22Rv1 (cell line): Measurements from ENCODE around the gene CEP128.

Experiments
- CTCF ChIP-seq: fragments of 450-650 bp; IDR thresholded peaks from 2 replicates; pipeline ENCODE4 v1.5.1; 2017; ENCODE audit warnings: mild to moderate bottlenecking
- ZFX ChIP-seq: fragments of 450-650 bp; IDR thresholded peaks from 2 replicates; pipeline ENCODE4 v1.6.1; 2017; ENCODE audit warnings: antibody characterized with exemption, borderline replicate concordance

GRCh38 chr14:80700601-80701000 is 240.9 kb downstream of the CEP128 start:
- no peak for TF ChIP-seq CTCF
- no peak for TF ChIP-seq ZFX
